Upper lobe of left lung (tissue), 6 donors: ENCODE results near the gene HPS6. TPM values are rescaled to one million over a fixed set of nuclear protein-coding genes. Genes with fewer than 3 reads are reported as not detected.

Experiments used
- ATAC-seq, 2 donors: fragments of 200-7000 bp; cut with Tn5 transposase; one replicate each; pipeline ENCODE4 v1.9.1; 2022; ENCODE audit warnings: mild to moderate bottlenecking in 2 of 2, moderate library complexity in 2 of 2; ENCODE audit not compliant: low FRiP score in 2 of 2
- DNase-seq, 2 donors: peaks; one replicate each; pipeline ENCODE4 v3.0.0-alpha.2; 2019 to 2020
- H3K27ac ChIP-seq, 4 donors: fragments of 200-600 bp; sonication (generic); one replicate each; pipeline ENCODE4 v1.5.1; 2016 to 2019
- H3K27me3 ChIP-seq, 4 donors: fragments of 200-600 bp; sonication (generic); one replicate each; pipeline ENCODE4 v1.5.1; 2017 to 2019
- H3K36me3 ChIP-seq, 4 donors: fragments of 200-600 bp; sonication (generic); one replicate each; pipeline ENCODE4 v1.5.1; 2016 to 2019
- H3K4me1 ChIP-seq, 4 donors: fragments of 200-600 bp; sonication (generic); one replicate each; pipeline ENCODE4 v1.5.1; 2018 to 2019
- H3K4me3 ChIP-seq, 4 donors: fragments of 200-600 bp; sonication (generic); one replicate each; pipeline ENCODE4 v1.5.1; 2017 to 2019; ENCODE audit warnings: mild to moderate bottlenecking in 2 of 4, moderate library complexity in 1 of 4
- H3K9me3 ChIP-seq, 4 donors: fragments of 200-600 bp; sonication (generic); one replicate each; pipeline ENCODE4 v1.5.1; 2018 to 2019
- EP300 ChIP-seq, 4 donors: sonication (generic); formaldehyde crosslinking; IDR thresholded peaks; one replicate each; pipeline ENCODE4 v1.5.1; 2017; ENCODE audit warnings: antibody characterized with exemption in 4 of 4, control low read depth in 2 of 4
- POLR2A ChIP-seq, 4 donors: fragments of 450-650 bp; IDR thresholded peaks; one replicate each; pipeline ENCODE4 v1.5.1; 2016 to 2017; ENCODE audit warnings: antibody characterized with exemption in 4 of 4, mild to moderate bottlenecking in 2 of 4
- POLR2AphosphoS5 ChIP-seq, 2 donors: sonication (generic); formaldehyde crosslinking; IDR thresholded peaks; one replicate each; pipeline ENCODE4 v1.5.1; 2017; ENCODE audit warnings: antibody characterized with exemption in 2 of 2
- WGBS, 2 donors: methylation state at CpG; one replicate each; pipeline ENCODE4 v1.1.5; 2017 to 2018; 5-methylcytosine and 5-hydroxymethylcytosine counted together
- total RNA-seq, 6 donors: library from RNA; depleted of rRNA in 4 of 6; stranded (reverse); fragments of >200 nt in 4 of 6; gene quantifications; one replicate each; pipeline versions ENCODE4 v1.1.0 to v1.2.1, GENCODE V29; 2016 to 2021
- TF ChIP-seq, protein P1 (sequence below), 6 experiments: fragments of 450-650 bp in 4 of 6; fragments of 200-600 bp in 2 of 6; sonication (generic) in 2 of 6; IDR thresholded peaks; one replicate each; pipeline ENCODE4 v1.5.1; 2016 to 2019; ENCODE audit warnings: antibody characterized with exemption in 6 of 6
- donor health status: DM: no; HTN: no; CAD: no; lungs with moderate emphysema.
- donor health status: DM: no; HTN: yes; CAD: no; lungs with severe emphysema.

HPS6 gene
- total RNA-seq, result 10 to 100 TPM; 20.2 to 39.2 (median 30.1) TPM

DNA sequence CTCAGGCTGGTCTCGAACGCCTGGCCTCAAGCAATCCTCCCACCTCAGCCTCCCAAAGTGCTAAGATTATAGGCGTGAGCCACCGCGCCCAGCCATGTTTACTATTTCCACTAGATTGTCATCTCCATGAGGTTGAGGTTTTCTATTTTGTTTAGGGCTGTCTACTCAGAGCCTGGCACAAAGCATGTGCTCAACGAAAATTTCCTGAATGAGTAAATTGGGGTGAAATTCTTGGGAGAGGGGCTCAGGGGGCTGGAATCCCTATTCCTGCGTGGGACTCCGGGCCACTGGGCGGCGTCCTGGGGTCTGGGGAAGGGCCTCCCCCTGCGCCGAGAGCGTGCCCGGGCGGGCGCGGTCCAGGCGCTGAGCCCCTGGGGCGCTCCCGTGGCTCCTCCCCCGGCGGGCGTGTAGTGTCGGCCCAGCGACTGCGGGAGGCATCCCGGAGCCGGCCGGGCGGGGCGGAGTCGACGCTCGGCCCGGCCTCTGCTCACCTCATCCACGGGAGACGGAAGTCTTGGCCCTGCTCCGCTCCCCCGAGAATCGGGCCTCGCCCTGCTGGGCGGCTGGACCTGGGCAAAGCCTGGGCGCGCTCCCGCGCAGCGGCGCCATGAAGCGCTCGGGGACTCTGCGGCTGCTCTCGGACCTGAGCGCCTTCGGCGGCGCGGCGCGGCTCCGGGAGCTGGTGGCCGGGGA is at the start of gene HPS6:
HPS6 (plus strand) TSS at position 482 of the 693 bp plus-strand sequence; CDS start at position 608, 126 bp downstream.
- ATAC-seq (peak; percentile 97 to 98), DNase-seq (peak; percentile 95 to 98)
- peaks cover 0 to 12% (median 0%) of the 10 kb centered on the region in 4 donors for H3K36me3 ChIP-seq
- peaks cover 31 to 44% (median 33%) of the 10 kb centered on the region in 4 donors for H3K4me1 ChIP-seq
- 3 to 4% methylated on average over 18 to 31 of the region's 61 CpGs for WGBS, 2 donors
- H3K9me3 ChIP-seq, result no peaks in the 10 kb centered on the region
- H3K27ac ChIP-seq, result peak within 1 kb of the TSS; percentile 90 to 99 (median 94)
- peak within 1 kb of the TSS; percentile 67 to 97 (median 91) for H3K4me3 ChIP-seq
- TF ChIP-seq POLR2AphosphoS5 (IDR thresholded peaks at IDR 0.05) (peak; percentile 72 to 75), POLR2A (IDR thresholded peaks at IDR 0.05) (peak in 3 of 4 donors; percentile 66 to 90 (median 80)), EP300 (IDR thresholded peaks at IDR 0.05) (no peak)
- TF ChIP-seq, protein P1, sequence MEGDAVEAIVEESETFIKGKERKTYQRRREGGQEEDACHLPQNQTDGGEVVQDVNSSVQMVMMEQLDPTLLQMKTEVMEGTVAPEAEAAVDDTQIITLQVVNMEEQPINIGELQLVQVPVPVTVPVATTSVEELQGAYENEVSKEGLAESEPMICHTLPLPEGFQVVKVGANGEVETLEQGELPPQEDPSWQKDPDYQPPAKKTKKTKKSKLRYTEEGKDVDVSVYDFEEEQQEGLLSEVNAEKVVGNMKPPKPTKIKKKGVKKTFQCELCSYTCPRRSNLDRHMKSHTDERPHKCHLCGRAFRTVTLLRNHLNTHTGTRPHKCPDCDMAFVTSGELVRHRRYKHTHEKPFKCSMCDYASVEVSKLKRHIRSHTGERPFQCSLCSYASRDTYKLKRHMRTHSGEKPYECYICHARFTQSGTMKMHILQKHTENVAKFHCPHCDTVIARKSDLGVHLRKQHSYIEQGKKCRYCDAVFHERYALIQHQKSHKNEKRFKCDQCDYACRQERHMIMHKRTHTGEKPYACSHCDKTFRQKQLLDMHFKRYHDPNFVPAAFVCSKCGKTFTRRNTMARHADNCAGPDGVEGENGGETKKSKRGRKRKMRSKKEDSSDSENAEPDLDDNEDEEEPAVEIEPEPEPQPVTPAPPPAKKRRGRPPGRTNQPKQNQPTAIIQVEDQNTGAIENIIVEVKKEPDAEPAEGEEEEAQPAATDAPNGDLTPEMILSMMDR (IDR thresholded peaks at IDR 0.05), result peak in 4 of 6 experiments; percentile 7 to 45 (median 20)
- no peaks in the 10 kb centered on the region for H3K27me3 ChIP-seq

DNA sequence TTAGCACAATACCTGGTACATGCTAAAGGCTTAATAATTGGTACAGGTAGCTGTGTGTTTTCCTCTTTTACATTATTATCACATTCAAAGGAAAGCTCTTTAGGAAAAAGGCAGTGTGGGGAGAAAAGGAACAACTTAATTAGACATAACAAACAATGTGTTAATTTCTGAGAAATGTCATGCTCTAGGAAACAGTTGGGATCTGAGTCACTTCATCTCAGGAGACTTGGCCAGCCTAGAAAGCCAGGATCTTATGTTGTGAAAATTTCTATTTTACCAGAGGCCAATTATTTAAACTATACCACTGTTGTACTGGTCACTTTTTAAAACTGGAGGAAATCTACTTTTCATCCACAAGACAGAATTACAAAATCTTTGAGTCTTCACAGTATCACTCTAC is 48.7 kb upstream of the HPS6 start:
- no peak for TF ChIP-seq POLR2A (IDR thresholded peaks at IDR 0.05)
- TF ChIP-seq, protein P1 (IDR thresholded peaks at IDR 0.05), result no peak
- no peak for TF ChIP-seq EP300 (IDR thresholded peaks at IDR 0.05)
- TF ChIP-seq POLR2AphosphoS5 (IDR thresholded peaks at IDR 0.05), result no peak
- peaks cover 5 to 90% (median 35%) of the 10 kb centered on the region in 4 donors for H3K36me3 ChIP-seq

DNA sequence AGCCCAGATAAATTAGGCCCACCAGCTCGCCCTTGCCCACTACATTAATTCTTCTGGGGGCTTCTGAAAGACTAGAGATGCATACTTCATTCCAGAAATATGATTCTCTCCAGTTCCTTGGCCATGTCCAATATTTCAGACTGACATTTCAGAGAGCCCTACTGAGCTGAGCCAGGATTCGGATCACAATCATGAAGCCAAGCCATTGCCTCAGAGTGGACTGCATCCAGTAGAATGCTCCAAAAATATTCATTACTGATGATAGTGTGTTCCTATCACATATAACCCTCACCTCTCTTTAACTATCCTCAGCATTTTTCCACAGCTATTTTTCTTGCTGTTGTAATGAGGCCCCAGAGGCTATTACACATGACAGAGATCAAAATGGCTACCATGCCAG is 47.9 kb upstream of the HPS6 start:
- H3K36me3 ChIP-seq, result peaks cover 5 to 90% (median 33%) of the 10 kb centered on the region in 4 donors
- 80 to 92% methylated on average over 2 of the region's 2 CpGs for WGBS, 2 donors
- H3K9me3 ChIP-seq, result no peaks in the 10 kb centered on the region
- no peaks in the 10 kb centered on the region for H3K4me1 ChIP-seq
- TF ChIP-seq POLR2A (IDR thresholded peaks at IDR 0.05), result no peak
- no peak for ATAC-seq
- H3K27me3 ChIP-seq, result no peaks in the 10 kb centered on the region
- no peak overlapping the region for H3K27ac ChIP-seq
- DNase-seq, result no peak
- H3K4me3 ChIP-seq, result no peak overlapping the region

More for the DNA sequence above, 48.7 kb upstream of the HPS6 start:
- no peaks in the 10 kb centered on the region for H3K27me3 ChIP-seq
- H3K27ac ChIP-seq, result no peak overlapping the region
- ATAC-seq (no peak), DNase-seq (no peak)
- no peaks in the 10 kb centered on the region for H3K9me3 ChIP-seq
- H3K4me3 ChIP-seq, result no peak overlapping the region
- no peaks in the 10 kb centered on the region for H3K4me1 ChIP-seq

DNA sequence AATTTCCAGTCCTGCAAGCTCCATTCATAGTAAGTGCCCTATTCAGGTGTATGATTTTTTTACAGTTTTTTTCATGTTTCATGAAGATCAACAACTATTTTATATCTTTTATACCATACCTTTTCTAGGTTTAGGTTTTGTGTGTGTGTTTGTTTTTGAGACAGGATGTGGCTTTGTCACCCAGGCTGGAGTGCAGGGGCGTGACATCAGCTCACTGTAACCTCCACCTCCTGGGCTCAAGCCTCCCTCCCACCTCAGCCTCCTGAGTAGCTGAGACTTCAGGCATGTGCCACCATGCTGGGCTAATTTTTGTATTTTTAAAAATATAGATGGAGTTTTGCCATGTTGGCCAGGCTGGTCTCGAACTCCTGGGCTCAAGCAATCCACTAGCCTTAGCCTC is 44.2 kb upstream of the HPS6 start:
- Histone ChIP-seq H3K4me3 (no peak overlapping the region), H3K36me3 (peaks cover 5 to 87% (median 43%) of the 10 kb centered on the region in 4 donors), H3K9me3 (no peaks in the 10 kb centered on the region), H3K27me3 (no peaks in the 10 kb centered on the region), H3K4me1 (peaks cover 0 to 4% (median 2%) of the 10 kb centered on the region in 4 donors), H3K27ac (no peak overlapping the region)
- 98 to 100% methylated on average over 2 of the region's 2 CpGs for WGBS, 2 donors
- no peak for DNase-seq
- TF ChIP-seq EP300 (IDR thresholded peaks at IDR 0.05), result no peak
- ATAC-seq, result no peak

DNA sequence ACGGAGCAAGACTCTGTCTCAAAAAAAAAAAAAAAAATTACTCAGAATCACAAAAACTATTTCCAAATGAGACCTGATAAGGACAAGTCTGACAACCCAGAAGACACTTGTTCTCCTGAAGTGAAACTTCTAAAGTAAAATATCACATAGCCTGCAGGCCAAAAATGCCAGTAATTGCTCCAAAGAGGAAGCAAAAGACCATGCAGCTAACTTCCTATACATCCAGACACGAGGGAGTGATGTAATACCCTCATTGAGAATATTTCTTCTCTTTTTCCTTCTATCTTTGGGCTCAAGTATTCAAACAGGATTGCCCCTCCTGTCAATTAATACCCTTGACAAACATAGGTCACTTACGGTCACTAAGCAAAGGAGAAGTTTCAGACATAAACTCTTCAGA is 40.4 kb upstream of the HPS6 start:
- peaks cover 0 to 84% (median 45%) of the 10 kb centered on the region in 4 donors for H3K36me3 ChIP-seq
- ATAC-seq (peak in 1 of 2 donors; percentile 29), DNase-seq (no peak)
- no peak overlapping the region for H3K4me3 ChIP-seq
- no peaks in the 10 kb centered on the region for H3K27me3 ChIP-seq
- no peak overlapping the region for H3K27ac ChIP-seq
- TF ChIP-seq, protein P1 (IDR thresholded peaks at IDR 0.05), result no peak
- TF ChIP-seq POLR2A (IDR thresholded peaks at IDR 0.05) (no peak), POLR2AphosphoS5 (IDR thresholded peaks at IDR 0.05) (no peak), EP300 (IDR thresholded peaks at IDR 0.05) (no peak)
- no peaks in the 10 kb centered on the region for H3K9me3 ChIP-seq
- peaks cover 0 to 4% (median 2%) of the 10 kb centered on the region in 4 donors for H3K4me1 ChIP-seq
- WGBS, 2 donors, result 47 to 59% methylated on average over 3 of the region's 3 CpGs
